Measurements from ENCODE around the gene GRHPR. TPM values are rescaled to one million over a fixed set of nuclear protein-coding genes. Genes with fewer than 3 reads are reported as not detected.
A peak's percentile ranks its signal among the peaks of the same experiment; 100 is the strongest.

GRHPR gene
- polyA plus RNA-seq, 1 donor from 2014 or later, result 128 TPM

GRCh38 chr9:37486256-37486615, 63.7 kb downstream of the GRHPR start:
- TF ChIP-seq EZH2 (IDR thresholded peaks at IDR 0.05; ENCODE audit: borderline replicate concordance, insufficient read depth, low read length, poor library complexity, severe bottlenecking) (no peak), MXI1 (conservative IDR thresholded peaks at IDR 0.05; ENCODE audit: poor library complexity, severe bottlenecking) (no peak), RAD21 (conservative IDR thresholded peaks at IDR 0.05) (no peak), REST (IDR thresholded peaks at IDR 0.05; ENCODE audit: borderline replicate concordance) (no peak), POLR2AphosphoS5 (IDR thresholded peaks at IDR 0.05) (no peak), SMC3 (conservative IDR thresholded peaks at IDR 0.05; ENCODE audit: poor library complexity) (no peak), CTCF (IDR thresholded peaks at IDR 0.05; ENCODE audit: poor library complexity, severe bottlenecking) (no peak), TAF1 (IDR thresholded peaks at IDR 0.05; ENCODE audit: low read depth) (no peak), EP300 (conservative IDR thresholded peaks at IDR 0.05; ENCODE audit: poor library complexity, severe bottlenecking) (no peak)
- H2AFZ ChIP-seq (ENCODE audit: low read depth, low read length), result peak overlapping the region; percentile 28
- no peak overlapping the region for H3K27ac ChIP-seq (ENCODE audit: low read length)

More at GRCh38 chr9:37486256-37486615, 63.7 kb downstream of the GRHPR start:
- Histone ChIP-seq H4K20me1 (ENCODE audit: insufficient read depth) (no peaks in the 10 kb centered on the region), H3K9me2 (ENCODE audit: insufficient read depth, low read length) (no peaks in the 10 kb centered on the region), H3F3A (ENCODE audit: insufficient read depth, low read length, poor library complexity, severe bottlenecking) (no peaks in the 10 kb centered on the region), H3K9ac (ENCODE audit: low read length) (peak overlapping the region; percentile 63), H3K27me3 (ENCODE audit: insufficient read depth, low read depth, low read length) (no peaks in the 10 kb centered on the region), H3K36me3 (ENCODE audit: insufficient read depth, low read length) (no peaks in the 10 kb centered on the region), H3K4me2 (ENCODE audit: low read length) (peak overlapping the region; percentile 76), H3K9me3 (ENCODE audit: low read length) (no peaks in the 10 kb centered on the region), H3K4me3 (ENCODE audit: low read length) (peak overlapping the region; percentile 80), H3K79me2 (replicated peaks; ENCODE audit: insufficient read depth, low read length) (no peaks in the 10 kb centered on the region)

Other genes with a start within 250 kb of the GRHPR start
- 21.0 and 23.6 TPM in 2 replicates for gene ZBTB5, start 42.8 kb downstream of the GRHPR start, polyA plus RNA-seq
- 15.9 and 19.1 TPM in 2 replicates for gene POLR1E, start 63.3 kb downstream of the GRHPR start, polyA plus RNA-seq
- gene FBXO10, start 153.7 kb downstream of the GRHPR start, polyA plus RNA-seq, result 13.8 and 16.0 TPM in 2 replicates
- gene TOMM5, start 169.9 kb downstream of the GRHPR start, polyA plus RNA-seq, result 239 and 262 TPM in 2 replicates
- 0.35 and 0.38 TPM in 2 replicates for gene FRMPD1, start 228.3 kb downstream of the GRHPR start, polyA plus RNA-seq